Endothelial cell of umbilical vein (primary cell): ENCODE measurements around the gene TFIP11. TPM values are rescaled to one million over a fixed set of nuclear protein-coding genes. Genes with fewer than 3 reads are reported as not detected.

ENCODE experiments used
- BruUV-seq: library from RNA; stranded (reverse); fragments of 400-500 nt; replicated peaks from 2 replicates; lab custom pipeline; 2021; lab: Mats Ljungman, UMichigan
- CTCF ChIA-PET: fragments of 300-600, 350-600 bp; sonication (Branson Sonifier 250); formaldehyde crosslinking; loops from one replicate; lab custom pipeline; 2021; ENCODE audit warnings: antibody characterized with exemption, inconsistent platforms; lab: Charles Lee
- POLR2A ChIA-PET: fragments of 300-600, 350-600 bp; sonication (Branson Sonifier 250); formaldehyde crosslinking; loops from one replicate; lab custom pipeline; 2021; ENCODE audit warnings: antibody characterized with exemption, inconsistent platforms; lab: Charles Lee
- DNase-seq: peaks from one replicate; pipeline ENCODE4 v3.0.0-alpha.2; 2011; ENCODE audit warnings: low read depth, low spot score
- FAIRE-seq: peaks from 2 replicates; lab custom pipeline; 2011; peaks lifted over from hg19 to GRCh38; lab: Jason Lieb, UNC
- H2AFZ ChIP-seq: 2 replicates; pipeline ENCODE4 v1.6.0; 2012; ENCODE audit warnings: low read depth, low read length, control low read depth, inconsistent platforms
- H3K27ac ChIP-seq: 2 replicates; pipeline ENCODE4 v1.5.1; 2011; ENCODE audit warnings: low read depth, mild to moderate bottlenecking, control low read depth, low read length, moderate library complexity; ENCODE audit not compliant: insufficient read depth
- H3K27me3 ChIP-seq, 2 experiments: 2 replicates each; pipeline versions ENCODE4 v1.6.0 to v1.6.1; 2011; ENCODE audit warnings: low read length in 2 of 2, mixed read lengths in 1 of 2; ENCODE audit not compliant: control insufficient read depth in 2 of 2, insufficient read depth in 2 of 2
- H3K36me3 ChIP-seq, 2 experiments: 2 replicates in 1 of 2; 3 replicates in 1 of 2; pipeline ENCODE4 v1.5.1; 2011; ENCODE audit warnings: low read length in 2 of 2, mild to moderate bottlenecking in 1 of 2, moderate library complexity in 1 of 2; ENCODE audit not compliant: control insufficient read depth in 2 of 2, insufficient read depth in 2 of 2; ENCODE audit errors: extremely low read depth in 1 of 2
- H3K4me1 ChIP-seq: 3 replicates; pipeline ENCODE4 v1.5.1; 2011; ENCODE audit warnings: mild to moderate bottlenecking, low read length; ENCODE audit not compliant: control insufficient read depth, insufficient read depth; ENCODE audit errors: extremely low read depth
- H3K4me2 ChIP-seq: 2 replicates; pipeline ENCODE4 v1.6.1; 2011; ENCODE audit warnings: low read length, control low read depth, mixed read lengths; ENCODE audit not compliant: insufficient read depth
- H3K4me3 ChIP-seq, 3 experiments: fragments of 200-600 bp in 1 of 3; sonication (generic), shearing (Covaris generic) in 1 of 3; replicated peaks in 1 of 3; 2 replicates each; pipeline ENCODE4 v1.5.1; 2011 to 2016; ENCODE audit warnings: control low read depth in 3 of 3, low read length in 3 of 3, mild to moderate bottlenecking in 2 of 3, inconsistent platforms in 1 of 3, low read depth in 1 of 3, moderate library complexity in 1 of 3; ENCODE audit not compliant: insufficient read depth in 1 of 3
- H3K79me2 ChIP-seq: 2 replicates; pipeline ENCODE4 v1.6.0; 2012; ENCODE audit warnings: low read length, inconsistent platforms; ENCODE audit not compliant: control insufficient read depth, insufficient read depth
- H3K9ac ChIP-seq: replicated peaks from 2 replicates; pipeline ENCODE3; 2011; ENCODE audit warnings: low read length, control low read depth; ENCODE audit not compliant: insufficient read depth; ENCODE audit errors: extremely low read depth
- H3K9me1 ChIP-seq: replicated peaks from 3 replicates; pipeline ENCODE4 v1.6.0; 2011; ENCODE audit warnings: mild to moderate bottlenecking, low read length; ENCODE audit not compliant: control insufficient read depth, insufficient read depth; ENCODE audit errors: extremely low read depth
- H3K9me3 ChIP-seq: replicated peaks from 2 replicates; pipeline ENCODE4 v1.5.1; 2012; ENCODE audit warnings: low read length, inconsistent platforms; ENCODE audit not compliant: control insufficient read depth, insufficient read depth
- H4K20me1 ChIP-seq: replicated peaks from 2 replicates; pipeline ENCODE3; 2011; ENCODE audit warnings: mild to moderate bottlenecking, low read length; ENCODE audit not compliant: control insufficient read depth, insufficient read depth; ENCODE audit errors: extremely low read depth
- EZH2 ChIP-seq: IDR thresholded peaks from 2 replicates; pipeline ENCODE4 v1.6.1; 2012; ENCODE audit warnings: borderline replicate concordance, low read depth, mild to moderate bottlenecking, moderate library complexity, low read length, inconsistent platforms; ENCODE audit not compliant: severe bottlenecking
- FOS ChIP-seq: IDR thresholded peaks from 2 replicates; pipeline ENCODE4 v1.6.1; 2011; ENCODE audit warnings: mild to moderate bottlenecking, low read length, moderate library complexity, borderline replicate concordance; ENCODE audit not compliant: insufficient read depth
- GATA2 ChIP-seq: IDR thresholded peaks from 2 replicates; pipeline ENCODE4 v1.7.0; 2011; ENCODE audit warnings: low read depth, mild to moderate bottlenecking, moderate library complexity, mixed read lengths, low read length; ENCODE audit not compliant: insufficient read length, insufficient read depth
- JUN ChIP-seq: IDR thresholded peaks from 2 replicates; pipeline ENCODE4 v1.6.1; 2011; ENCODE audit warnings: borderline replicate concordance, low read depth; ENCODE audit not compliant: insufficient read length, insufficient read depth
- MYC ChIP-seq: IDR thresholded peaks from one replicate; pipeline ENCODE4 v1.6.1; 2011; ENCODE audit warnings: mild to moderate bottlenecking, low read depth, low read length
- POLR2A ChIP-seq: IDR thresholded peaks from 2 replicates; pipeline ENCODE4 v1.6.1; 2012; ENCODE audit warnings: low read depth, mild to moderate bottlenecking, control low read depth, low read length
- POLR2AphosphoS5 ChIP-seq: IDR thresholded peaks from 2 replicates; pipeline ENCODE4 v1.6.1; 2012; ENCODE audit warnings: low read depth, mild to moderate bottlenecking, control low read depth, low read length, moderate library complexity; ENCODE audit not compliant: insufficient read depth
- dilution Hi-C: fragments of 300-500 bp; cut with MboI; formaldehyde crosslinking; loops from one replicate; pipeline ENCODE4 v1.15.0; 2019; ENCODE audit warnings: low sequenced_read_pairs; ENCODE audit not compliant: extremely low pct_ligation_motif_present
- intact Hi-C: fragments of 100-400 bp; cut with micrococcal nuclease; formaldehyde crosslinking; loops from one replicate; pipeline ENCODE4 v1.10.0; 2022
- polyA plus RNA-seq, 4 experiments: library from polyadenylated mRNA; depleted of rRNA in 3 of 4; stranded (reverse) in 3 of 4; unstranded in 1 of 4; fragments of >200 nt; gene quantifications; 2 replicates each; pipeline versions ENCODE4 v1.2.1 to v1.2.3, GENCODE V29; 2011 to 2012; ENCODE audit warnings: missing spikeins in 1 of 4
- total RNA-seq: library from RNA; stranded (reverse); gene quantifications from 2 replicates; pipeline ENCODE4 v1.2.3, GENCODE V29; 2021
- TF ChIP-seq, protein P1 (sequence below), 2 donors: IDR thresholded peaks; 1 replicate in 1 of 2; 2 replicates in 1 of 2; pipeline ENCODE4 v1.5.1; 2011; ENCODE audit warnings: low read length in 2 of 2, mild to moderate bottlenecking in 2 of 2, moderate library complexity in 2 of 2, control low read depth in 1 of 2, inconsistent platforms in 1 of 2, low read depth in 1 of 2; ENCODE audit not compliant: insufficient read depth in 1 of 2; ENCODE audit errors: extremely low read depth in 1 of 2
- TF ChIP-seq, protein P2 (sequence below): IDR thresholded peaks from 2 replicates; pipeline ENCODE4 v1.6.1; 2011; ENCODE audit not compliant: insufficient read depth, insufficient read length

Gene TFIP11
- total and polyA plus RNA-seq, 2 donors (not counting 3 experiments of a cell fraction or from before 2014, with no cell fraction given) = 35.7 to 54.9 TPM

DNA sequence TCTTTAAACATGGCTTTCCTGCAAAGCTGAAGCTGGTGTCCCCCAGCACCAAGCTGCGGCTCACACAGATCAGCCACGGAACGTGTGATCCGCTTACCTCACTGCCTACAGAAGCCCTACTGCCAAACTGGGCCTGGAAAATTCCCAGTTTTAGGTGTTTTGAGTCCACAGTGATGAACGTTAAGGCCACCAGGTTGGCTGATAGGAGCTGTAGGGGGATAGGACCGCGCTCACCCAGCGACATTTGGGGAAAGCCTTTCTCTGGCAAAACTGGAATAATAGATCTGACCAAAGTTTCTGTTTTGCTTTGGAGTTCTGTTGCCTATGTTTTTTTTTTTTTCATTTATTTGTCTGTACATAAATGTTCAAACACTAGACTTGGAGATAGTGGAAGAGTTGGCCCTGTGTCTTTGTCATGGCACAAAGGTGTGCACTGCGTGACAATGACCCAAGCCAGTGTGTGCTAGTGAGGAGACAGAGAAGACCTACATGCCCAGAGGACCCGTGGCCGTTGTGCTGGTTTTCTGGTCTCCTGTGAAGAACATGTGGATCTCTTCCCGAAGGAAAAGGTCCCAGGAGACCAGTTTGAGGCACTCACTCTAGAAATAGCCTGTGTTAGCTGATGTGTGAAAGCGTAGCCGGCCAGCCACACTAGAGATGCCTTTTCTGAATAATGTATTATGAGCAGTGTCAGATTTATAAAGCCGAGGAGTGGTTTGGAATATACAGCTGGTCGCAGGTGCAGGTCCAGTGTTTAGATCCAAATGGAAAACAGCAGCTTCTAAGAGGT lies 68.2 kb downstream of the TFIP11 start:
- H3K27me3 ChIP-seq = no peaks in the 10 kb centered on the region
- CTCF ChIA-PET = interaction anchor here (0.7 to 1.9 kb wide), 2 partner anchors 14 to 83 kb away, joined by 3 to 4 read pairs; no protein-coding TSS in a partner anchor
- TF ChIP-seq FOS = no peak
- no peak for TF ChIP-seq GATA2
- TF ChIP-seq POLR2A = no peak
- TF ChIP-seq, protein P1, sequence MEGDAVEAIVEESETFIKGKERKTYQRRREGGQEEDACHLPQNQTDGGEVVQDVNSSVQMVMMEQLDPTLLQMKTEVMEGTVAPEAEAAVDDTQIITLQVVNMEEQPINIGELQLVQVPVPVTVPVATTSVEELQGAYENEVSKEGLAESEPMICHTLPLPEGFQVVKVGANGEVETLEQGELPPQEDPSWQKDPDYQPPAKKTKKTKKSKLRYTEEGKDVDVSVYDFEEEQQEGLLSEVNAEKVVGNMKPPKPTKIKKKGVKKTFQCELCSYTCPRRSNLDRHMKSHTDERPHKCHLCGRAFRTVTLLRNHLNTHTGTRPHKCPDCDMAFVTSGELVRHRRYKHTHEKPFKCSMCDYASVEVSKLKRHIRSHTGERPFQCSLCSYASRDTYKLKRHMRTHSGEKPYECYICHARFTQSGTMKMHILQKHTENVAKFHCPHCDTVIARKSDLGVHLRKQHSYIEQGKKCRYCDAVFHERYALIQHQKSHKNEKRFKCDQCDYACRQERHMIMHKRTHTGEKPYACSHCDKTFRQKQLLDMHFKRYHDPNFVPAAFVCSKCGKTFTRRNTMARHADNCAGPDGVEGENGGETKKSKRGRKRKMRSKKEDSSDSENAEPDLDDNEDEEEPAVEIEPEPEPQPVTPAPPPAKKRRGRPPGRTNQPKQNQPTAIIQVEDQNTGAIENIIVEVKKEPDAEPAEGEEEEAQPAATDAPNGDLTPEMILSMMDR (IDR thresholded peaks at IDR 0.05; ENCODE audit: extremely low read depth in 1 of 2, insufficient read depth in 1 of 2, low read depth in 1 of 2, low read length in 2 of 2) = no peak
- no peak for TF ChIP-seq POLR2AphosphoS5
- TF ChIP-seq MYC = no peak
- TF ChIP-seq, protein P2, sequence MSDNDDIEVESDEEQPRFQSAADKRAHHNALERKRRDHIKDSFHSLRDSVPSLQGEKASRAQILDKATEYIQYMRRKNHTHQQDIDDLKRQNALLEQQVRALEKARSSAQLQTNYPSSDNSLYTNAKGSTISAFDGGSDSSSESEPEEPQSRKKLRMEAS = no peak
- TF ChIP-seq EZH2 = no peak
- TF ChIP-seq JUN = no peak
- dilution Hi-C loops = no loop called here
- intact Hi-C loops = no loop called here
- no peaks in the 10 kb centered on the region for H3K4me1 ChIP-seq
- H3K79me2 ChIP-seq = no peaks in the 10 kb centered on the region
- no peak overlapping the region for H2AFZ ChIP-seq
- POLR2A ChIA-PET = interaction anchor here (1.1 kb wide), 1 partner anchor 52 kb away, joined by 3 read pairs; no protein-coding TSS in a partner anchor
- FAIRE-seq (no peak), DNase-seq (no peak)
- H3K9ac ChIP-seq = no peak overlapping the region
- no peak overlapping the region for H3K4me2 ChIP-seq
- H3K36me3 ChIP-seq = no peaks in the 10 kb centered on the region
- H3K9me1 ChIP-seq = no peaks in the 10 kb centered on the region
- no peaks in the 10 kb centered on the region for H4K20me1 ChIP-seq
- H3K4me3 ChIP-seq = no peak overlapping the region
- no TSS peak for BruUV-seq
- no peak overlapping the region for H3K27ac ChIP-seq
- no peaks in the 10 kb centered on the region for H3K9me3 ChIP-seq
